CD1c-positive myeloid dendritic cell (primary cell): ENCODE data around the gene ATP6V1D.
"Not testable (repeated sequence)": the region's sequence is repeated elsewhere in the genome, so short reads cannot be mapped to it uniquely, and the experiment has no call there.

Experiments
- DNase-seq: peaks from one replicate; pipeline ENCODE4 v3.0.0-alpha.2; 2016; ENCODE audit errors: extremely low spot score

Gene ATP6V1D

DNA sequence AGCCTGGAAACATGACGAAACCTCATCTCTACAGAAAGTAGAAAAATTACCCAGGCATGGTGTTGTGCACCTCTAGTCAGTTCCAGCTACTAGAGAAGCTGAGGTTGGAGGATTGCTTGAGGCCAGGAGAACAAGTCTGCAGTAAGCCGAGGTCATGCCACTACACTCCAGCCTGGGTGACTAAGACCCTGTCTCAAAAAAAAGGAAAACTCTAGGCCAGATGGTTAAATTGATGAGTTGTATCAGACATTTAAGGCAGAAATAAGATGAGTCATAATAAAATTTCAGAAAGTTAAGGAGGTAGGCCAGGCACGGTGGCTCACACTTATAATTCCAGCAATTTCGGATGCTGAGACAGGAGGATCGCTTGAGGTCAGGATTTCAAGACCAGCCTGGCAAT lies 11.2 kb upstream of the ATP6V1D start:
- no peak for DNase-seq

DNA sequence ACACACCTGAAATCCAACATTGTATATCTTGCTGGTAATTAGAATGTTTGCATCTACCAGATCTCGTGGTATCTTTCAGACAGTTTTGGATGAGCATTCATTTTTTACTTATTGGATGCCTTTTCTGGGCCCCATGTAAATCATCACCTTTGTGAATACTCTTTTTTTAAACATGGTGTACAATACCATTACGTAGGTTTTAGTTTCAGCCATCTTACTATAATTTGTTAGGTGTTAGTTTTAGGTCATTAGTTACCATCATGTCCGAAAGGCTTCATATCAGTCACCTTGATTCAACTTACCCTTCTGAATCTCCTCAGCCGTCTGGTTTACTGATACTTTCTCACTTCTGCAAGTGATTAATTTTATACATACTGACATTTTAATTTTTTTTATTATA lies 5.9 kb upstream of the ATP6V1D start:
- DNase-seq, result no peak

DNA sequence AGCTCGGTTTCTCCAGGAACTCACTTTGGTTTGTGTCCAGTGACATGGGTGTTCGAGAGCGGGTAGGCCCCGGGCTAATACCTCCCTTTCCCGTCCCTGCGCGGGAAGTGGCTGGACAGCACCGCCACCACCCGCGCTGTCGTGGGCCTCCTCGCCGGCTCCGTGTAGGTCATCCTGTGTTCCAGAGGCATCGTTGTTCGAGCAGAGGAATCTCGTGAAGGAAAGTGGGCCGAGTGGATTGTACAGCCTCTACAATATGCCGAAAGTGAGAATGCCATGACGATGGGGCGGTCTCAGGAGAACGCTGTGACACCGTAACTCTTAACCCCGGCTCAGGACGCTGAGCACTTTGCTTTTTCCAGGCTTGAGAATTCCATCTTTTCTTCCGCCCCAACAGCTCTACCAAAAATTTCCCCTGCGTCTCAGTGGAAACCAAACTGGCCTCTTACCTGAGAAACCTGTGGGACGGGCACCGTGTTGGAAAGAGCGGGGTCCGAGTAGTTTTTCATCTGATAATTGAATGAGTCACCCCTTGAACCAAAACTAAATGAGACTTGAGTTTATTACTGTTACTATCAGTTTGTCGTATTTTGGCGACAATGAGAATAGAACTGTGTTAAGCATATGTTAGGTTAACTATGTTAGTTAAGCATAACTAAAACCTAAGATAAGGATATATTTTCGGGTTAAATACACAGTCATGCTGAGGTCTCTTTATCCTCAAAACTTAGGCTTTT lies 1.0 kb upstream of the ATP6V1D start:
- DNase-seq, result no peak

DNA sequence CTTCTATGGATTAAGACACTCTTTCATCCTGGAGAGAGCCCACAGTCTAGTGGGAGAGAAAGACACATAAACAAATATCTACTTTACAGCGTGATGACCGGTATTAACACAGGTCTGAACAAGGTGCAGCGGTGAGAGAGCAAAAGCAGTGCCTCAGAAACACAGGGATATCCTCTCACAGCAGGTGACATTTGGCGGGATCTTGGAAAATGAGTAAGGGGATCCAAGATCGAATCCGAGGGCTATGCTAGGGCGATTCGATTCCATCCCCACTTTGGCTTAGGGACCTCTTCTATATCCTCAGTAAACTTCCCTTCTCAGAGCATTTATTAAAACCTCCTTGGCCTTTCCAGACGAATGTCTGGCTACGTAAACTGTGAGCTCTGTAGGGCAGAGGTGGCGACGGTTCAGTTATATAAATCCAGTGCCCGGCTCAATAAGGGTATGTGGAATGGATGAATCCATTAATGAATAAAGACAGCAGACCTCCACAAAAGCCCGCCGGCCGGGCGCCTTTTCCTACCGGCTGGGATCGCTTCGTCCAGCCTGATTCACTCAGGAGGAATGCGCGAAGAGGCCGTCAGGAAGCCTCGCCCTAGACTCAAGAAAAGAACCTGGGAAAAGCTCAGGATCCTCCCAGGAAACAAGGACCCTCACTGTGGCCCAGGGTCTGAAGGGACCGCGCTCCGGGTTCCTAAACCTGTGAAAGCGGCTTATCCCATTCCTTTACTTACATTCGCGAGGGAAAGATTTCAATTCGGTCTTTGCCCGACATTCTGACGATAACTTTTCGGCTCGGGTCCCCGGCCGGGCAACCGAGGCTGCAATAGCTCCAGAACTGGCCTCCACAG lies 455 bp downstream of the ATP6V1D start:
- DNase-seq, result peak; percentile 11

DNA sequence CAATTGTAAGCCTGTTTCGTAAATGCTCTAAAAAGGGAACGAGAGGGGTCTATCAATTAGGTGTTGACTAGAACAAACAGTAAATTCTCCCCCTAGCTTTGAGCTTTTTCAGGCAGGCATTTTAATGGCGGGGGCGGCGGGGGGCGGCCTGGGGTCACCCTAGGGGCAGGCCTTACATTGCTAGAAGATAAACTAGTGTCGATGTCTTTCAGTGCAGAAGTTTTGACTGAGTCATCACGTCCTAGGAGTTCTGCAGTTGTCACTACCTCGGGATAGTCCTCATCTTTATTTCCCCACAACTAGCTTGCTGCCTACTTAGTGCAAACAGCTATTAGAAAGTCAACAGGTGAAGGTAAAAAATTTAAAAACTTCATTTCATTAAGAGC lies 1.6 kb downstream of the ATP6V1D start:
- no peak for DNase-seq

DNA sequence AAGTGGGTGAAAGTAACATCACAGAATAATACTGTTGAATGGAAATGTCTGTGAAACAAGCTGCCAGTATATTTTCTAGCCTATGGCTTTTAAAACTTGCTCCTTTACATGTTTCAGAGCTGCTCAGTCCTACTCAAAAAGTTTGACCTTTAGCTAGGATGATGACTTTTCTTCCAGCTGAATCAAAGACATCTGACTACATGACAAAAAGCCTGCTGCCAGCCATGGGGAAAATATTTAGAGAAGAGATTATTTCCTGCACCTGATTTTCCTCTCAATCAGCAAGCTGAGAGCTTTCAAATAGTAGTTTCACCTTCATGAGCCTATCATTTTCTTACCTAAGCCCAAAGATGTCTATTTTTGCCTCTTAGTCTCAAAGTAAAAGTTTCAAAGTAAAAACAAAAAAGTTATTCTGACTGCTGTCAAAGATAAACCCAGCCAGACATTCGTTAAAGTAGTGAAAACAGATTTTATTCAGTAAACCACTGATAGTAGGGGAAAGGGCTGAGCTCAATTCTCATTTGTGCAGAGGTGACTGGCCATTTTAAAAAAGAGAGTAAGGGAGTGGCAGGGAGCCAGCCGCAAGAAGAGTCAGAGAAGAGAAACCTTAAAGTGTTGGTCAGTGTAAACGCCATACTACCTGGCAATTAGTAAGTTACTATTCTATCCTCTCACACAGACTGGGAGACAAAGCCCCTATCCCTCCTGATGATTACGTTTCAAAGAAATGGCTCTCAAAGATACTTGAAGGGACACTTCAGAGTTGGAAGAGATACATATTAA lies 2.2 kb downstream of the ATP6V1D start:
- no peak for DNase-seq

DNA sequence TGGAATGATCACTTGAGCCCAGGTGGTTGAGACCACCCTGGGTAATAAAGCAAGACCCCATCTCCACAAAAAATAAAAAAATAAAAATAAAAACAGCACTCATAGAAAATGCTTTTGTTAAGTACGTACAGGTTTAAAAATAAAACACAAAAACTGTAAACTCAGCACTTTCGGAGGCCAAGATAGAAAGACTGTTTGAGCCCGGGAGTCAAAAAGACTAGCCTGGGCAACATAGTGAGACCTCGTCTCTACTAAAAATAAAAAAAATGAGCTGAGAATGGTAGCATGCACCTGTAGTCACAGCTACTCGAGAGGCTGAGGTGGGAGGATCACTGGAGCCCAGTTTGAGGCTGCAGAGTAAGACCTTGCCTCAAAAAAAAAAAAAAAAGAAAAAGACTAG lies 7.5 kb downstream of the ATP6V1D start:
- DNase-seq, result no peak

DNA sequence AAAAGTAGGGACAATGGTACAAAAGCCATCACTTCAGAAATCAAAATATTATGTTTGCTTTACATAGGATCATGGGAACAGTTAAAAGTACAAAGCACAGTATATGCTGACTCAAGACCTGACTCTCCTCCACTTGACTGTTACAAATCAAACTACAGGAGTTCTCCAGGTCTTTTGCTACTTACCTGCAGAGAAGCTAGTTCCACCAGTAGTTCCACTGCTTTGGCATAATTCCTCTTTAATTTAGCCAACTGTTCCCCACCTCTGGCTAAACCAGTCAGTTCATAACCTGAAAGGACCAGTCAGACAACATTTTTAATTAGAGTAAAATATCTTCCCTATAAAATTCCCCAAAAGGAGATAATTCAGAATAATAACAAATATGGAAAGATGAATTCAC lies 14.0 kb downstream of the ATP6V1D start:
- no peak for DNase-seq

DNA sequence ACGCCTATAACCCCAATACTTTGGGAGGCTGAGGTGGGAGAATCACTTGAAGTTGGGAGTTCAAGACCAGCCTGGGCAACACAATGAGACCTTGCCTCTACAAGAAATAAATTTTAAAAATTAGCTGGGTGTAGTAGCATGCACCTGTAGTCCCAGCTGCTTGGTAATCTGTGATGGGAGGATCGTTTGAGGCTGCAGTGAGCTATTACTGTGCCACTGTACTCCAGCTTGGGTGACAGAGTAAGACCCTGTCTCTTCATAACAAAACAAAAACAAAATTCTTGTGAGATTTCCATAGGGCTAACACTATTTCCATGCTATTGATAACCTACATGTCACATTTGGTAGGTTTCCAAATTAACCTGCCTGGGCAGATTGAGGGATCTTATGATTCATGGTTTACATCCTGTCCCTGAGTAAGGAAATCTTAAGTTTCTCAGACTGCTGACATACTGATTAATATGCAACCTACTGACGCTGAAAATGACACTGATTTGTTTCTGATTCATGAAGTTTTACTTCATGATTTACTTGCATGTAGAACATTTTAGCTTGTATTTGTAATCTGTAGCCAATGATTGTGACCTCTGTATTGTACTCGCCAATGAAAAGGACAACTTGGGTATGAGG lies 15.9 kb downstream of the ATP6V1D start:
- no peak for DNase-seq

DNA sequence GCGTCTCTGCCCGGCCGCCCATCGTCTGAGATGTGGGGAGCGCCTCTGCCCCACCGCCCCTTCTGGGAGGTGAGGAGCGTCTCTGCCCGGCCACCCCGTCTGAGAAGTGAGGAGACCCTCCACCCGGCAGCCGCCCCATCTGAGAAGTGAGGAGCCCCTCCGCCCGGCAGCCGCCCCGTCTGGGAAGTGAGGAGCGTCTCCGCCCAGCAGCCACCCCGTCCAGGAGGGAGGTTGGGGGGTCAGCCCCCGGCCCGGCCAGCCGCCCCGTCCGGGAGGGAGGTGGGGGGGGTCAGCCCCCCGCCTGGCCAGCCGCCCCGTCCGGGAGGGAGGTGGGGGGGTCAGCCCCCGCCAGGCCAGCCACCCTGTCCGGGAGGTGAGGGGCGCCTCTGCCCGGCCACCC lies 18.4 kb downstream of the ATP6V1D start:
- DNase-seq, result not testable (repeated sequence)

DNA sequence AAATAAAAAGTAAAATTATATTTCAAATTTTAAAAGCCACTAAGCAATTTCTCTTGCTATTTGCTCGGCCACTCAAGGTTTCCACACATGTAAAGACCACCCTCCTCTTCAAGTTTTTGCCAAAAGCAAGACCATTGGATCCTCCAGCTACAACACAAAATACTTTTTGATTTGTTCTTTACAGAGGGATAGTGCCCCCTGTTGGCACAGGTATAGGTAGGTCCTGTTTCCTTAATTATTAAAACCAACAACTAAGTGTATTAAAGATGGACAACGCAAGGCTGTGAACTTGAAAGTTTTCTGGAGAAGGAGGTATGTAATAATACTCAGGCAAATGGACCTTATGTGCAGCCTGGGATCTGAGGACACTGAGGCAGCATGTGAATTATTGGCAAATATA lies 23.8 kb downstream of the ATP6V1D start:
- DNase-seq, result no peak

DNA sequence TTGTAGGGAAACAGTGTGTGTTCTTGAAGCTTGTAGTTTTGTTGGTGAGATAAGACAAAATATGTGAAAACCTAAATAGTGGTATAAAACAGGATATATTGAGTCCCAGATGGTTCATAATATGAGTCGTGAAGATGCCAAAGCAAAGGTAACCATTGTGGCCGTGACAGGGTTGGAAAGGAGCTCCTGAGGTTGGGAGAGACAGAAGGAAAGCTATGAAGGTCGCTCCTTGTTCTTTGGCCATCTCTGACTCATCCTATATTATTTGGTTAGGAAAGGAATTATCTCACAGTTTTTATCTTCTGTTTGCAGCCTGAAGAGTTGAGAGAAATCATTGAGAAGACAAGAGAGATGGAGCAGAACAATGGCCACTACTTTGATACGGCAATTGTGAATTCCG lies 27.1 kb downstream of the ATP6V1D start:
- DNase-seq, result no peak

DNA sequence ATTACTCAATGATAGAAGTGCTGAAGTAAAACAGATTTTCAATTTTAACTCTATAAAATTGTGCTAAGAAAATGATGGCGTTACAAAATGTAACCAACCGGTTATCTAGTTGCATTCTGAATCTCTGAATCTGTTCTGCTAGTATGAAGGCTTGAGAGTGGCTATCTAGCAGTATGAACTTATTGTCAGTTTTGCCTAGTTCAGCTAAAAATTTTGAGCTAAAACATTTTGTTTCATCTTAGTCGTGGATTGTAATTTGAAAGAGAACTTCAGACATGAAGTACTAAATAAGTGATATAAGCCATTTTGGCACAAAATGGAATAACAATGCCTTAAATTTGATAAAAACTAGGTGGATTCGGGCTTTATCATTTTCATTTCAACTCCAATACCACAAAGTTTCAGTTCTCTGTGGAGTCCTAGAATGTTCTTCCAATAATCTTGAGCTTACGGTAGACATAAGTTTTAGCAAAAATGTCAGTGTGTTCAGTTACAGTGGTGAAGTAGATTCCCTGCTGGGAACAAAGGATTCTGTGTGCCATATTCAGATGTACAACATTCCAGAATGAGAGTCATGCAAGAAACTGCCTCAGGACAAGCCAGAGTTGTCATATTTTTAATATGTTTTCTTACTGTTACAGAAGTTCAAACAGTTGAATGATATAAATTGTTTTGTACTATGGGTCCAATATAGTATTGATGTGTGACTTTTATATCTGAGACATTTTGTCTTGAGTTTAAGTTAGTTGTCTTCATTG lies 28.1 kb downstream of the ATP6V1D start:
- DNase-seq, result no peak

DNA sequence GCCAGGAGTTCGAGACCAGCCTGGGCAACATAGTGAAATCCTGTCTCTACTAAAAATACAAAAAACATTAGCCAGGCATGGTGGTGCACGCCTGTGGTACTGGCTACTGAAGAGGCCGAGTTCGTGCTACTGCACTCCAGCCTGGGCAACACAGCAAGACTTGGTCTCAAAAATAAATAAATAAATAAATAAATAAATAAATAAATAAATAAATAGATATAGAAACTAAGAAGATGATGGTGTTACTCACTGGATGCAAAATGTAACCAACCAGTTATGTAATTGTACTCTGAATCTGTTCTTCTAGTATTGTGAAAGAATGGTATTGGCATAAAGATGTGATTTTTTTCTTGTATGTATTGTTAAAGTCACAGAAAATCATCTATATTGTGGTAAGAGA lies 29.9 kb downstream of the ATP6V1D start:
- DNase-seq, result not testable (repeated sequence)

DNA sequence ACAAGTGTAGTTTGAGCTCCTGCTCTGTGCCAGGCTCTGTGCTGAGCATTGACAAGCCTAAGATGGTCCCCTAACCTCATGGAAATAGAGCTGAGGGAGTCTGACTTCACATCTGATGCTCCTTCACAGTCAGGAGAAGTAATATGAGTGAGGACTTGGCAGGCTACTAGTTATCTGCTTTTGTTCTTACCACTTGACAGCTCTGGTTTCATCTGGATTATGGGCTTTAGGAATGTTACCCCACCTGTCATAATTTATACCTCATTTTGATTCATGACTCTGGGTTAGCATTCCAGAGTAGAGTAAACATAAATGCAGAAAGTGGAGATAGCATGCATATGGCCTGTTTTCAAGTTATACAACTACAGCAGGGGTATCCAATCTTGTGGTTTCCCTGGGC lies 40.5 kb downstream of the ATP6V1D start:
- no peak for DNase-seq

DNA sequence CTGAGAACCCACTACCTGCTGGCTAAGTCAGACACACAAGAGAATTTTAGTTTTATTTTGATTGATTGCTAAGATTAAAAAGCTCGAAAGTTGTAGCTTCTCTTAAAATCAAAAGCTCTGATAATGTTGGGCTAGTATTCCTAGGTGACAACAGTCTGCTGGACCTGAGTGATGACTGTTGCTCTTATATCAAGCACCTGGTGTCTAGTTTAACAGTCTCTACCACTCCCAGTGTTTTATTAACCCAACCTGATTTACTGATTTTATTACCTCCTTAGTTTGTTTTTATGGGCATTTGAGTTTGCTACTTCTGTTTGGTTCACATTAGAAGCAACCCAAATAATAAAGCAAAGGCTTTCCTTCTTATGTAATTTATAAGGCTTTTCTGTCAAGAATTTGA lies 41.8 kb downstream of the ATP6V1D start:
- no peak for DNase-seq

DNA sequence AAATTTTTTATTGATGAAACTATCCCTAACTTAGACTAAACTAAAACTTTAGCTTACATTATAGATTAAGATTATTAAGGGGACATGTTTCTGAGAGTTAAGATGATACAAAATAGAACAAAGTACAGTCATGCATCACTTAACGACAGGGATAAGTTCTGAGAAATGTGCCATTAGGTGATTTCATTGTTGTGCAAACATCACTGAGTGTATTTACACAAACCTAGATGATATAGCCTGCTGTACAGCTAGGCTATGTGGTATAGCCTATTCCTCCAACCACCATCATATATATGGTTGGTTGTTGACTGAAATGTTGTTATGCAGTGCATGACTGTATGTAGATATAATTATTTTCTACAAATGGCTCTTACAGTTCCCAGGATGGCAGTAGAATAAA lies 46.5 kb downstream of the ATP6V1D start:
- no peak for DNase-seq

DNA sequence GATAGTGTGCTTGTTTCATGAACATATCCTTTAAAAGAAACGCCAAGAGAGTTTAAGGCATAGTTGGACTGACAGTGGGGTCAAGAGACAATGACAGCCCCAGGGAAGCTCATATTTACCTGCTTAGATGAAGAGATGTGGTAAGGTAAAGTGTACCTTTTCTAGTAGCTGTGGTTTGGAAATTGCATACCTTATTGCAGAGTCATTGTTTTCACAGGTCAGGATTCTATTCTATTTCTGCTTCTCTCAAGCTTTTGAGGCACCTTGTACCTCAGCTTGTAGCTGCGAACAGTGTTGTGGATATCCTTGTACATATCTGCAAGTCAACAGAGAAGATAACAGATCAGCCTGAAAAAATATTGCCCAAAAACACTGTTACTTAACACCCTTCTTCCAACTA lies 47.7 kb downstream of the ATP6V1D start:
- DNase-seq, result no peak
